Neural crest cell (in vitro differentiated cells): ENCODE results near the gene WDR7. TPM values are rescaled to one million over a fixed set of nuclear protein-coding genes. Genes with fewer than 3 reads are reported as not detected.
A peak's percentile ranks its signal among the peaks of the same experiment; 100 is the strongest.

Experiments
- DNase-seq: peaks from one replicate; pipeline ENCODE4 v3.0.0; 2021; ENCODE audit warnings: low read depth, mixed read lengths, low spot score
- H3K27ac Mint-ChIP-seq: one replicate; pipeline ENCODE4 v1.8.0; 2021; ENCODE audit warnings: mild to moderate bottlenecking, mixed read lengths; ENCODE audit not compliant: unreplicated experiment
- H3K27me3 Mint-ChIP-seq: 2 replicates; pipeline ENCODE4 v1.8.0; 2021; ENCODE audit warnings: low read depth, mild to moderate bottlenecking, mixed read lengths
- H3K36me3 Mint-ChIP-seq: 2 replicates; pipeline ENCODE4 v1.8.0; 2021; ENCODE audit warnings: low read depth, mild to moderate bottlenecking, mixed read lengths
- H3K4me1 Mint-ChIP-seq: 2 replicates; pipeline ENCODE4 v1.8.0; 2021; ENCODE audit warnings: mixed read lengths
- H3K4me3 Mint-ChIP-seq: one replicate; pipeline ENCODE4 v1.8.0; 2021; ENCODE audit warnings: mild to moderate bottlenecking, mixed read lengths
- H3K9me3 Mint-ChIP-seq: 2 replicates; pipeline ENCODE4 v1.8.0; 2021; ENCODE audit warnings: mixed read lengths
- CTCF ChIP-seq: fragments of 200-600 bp; sonication (generic); conservative IDR thresholded peaks from 2 replicates; pipeline ENCODE4 v1.5.0; 2021; ENCODE audit warnings: antibody characterized with exemption, mild to moderate bottlenecking
- total RNA-seq: library from RNA; stranded (reverse); gene quantifications from 2 replicates; pipeline ENCODE4 v1.2.1, GENCODE V29; 2021

Gene WDR7
- total RNA-seq, 1 donor from 2014 or later = 17.3 TPM

GRCh38 chr18:56684277-56684676, 33.1 kb downstream of the WDR7 start:
- Mint-ChIP-seq H3K4me1 (no peaks in the 10 kb centered on the region), H3K27ac (no peak overlapping the region)

GRCh38 chr18:56691530-56691929, 40.4 kb downstream of the WDR7 start:
- H3K4me3 Mint-ChIP-seq = no peak overlapping the region
- H3K9me3 Mint-ChIP-seq = no peaks in the 10 kb centered on the region
- TF ChIP-seq CTCF = no peak
- no peaks in the 10 kb centered on the region for H3K36me3 Mint-ChIP-seq
- no peaks in the 10 kb centered on the region for H3K27me3 Mint-ChIP-seq
- no peaks in the 10 kb centered on the region for H3K4me1 Mint-ChIP-seq
- H3K27ac Mint-ChIP-seq = no peak overlapping the region
- DNase-seq = no peak

More at GRCh38 chr18:56684277-56684676, 33.1 kb downstream of the WDR7 start:
- H3K27me3 Mint-ChIP-seq = no peaks in the 10 kb centered on the region
- H3K9me3 Mint-ChIP-seq = no peaks in the 10 kb centered on the region
- no peak for TF ChIP-seq CTCF
- no peak for DNase-seq
- no peak overlapping the region for H3K4me3 Mint-ChIP-seq
- H3K36me3 Mint-ChIP-seq = peaks cover 2% of the 10 kb centered on the region

GRCh38 chr18:56696966-56697365, 45.8 kb downstream of the WDR7 start:
- H3K36me3 Mint-ChIP-seq = no peaks in the 10 kb centered on the region
- no peak overlapping the region for H3K27ac Mint-ChIP-seq
- no peaks in the 10 kb centered on the region for H3K27me3 Mint-ChIP-seq
- no peak for TF ChIP-seq CTCF
- H3K9me3 Mint-ChIP-seq = no peaks in the 10 kb centered on the region
- no peak overlapping the region for H3K4me3 Mint-ChIP-seq
- DNase-seq = no peak
- no peaks in the 10 kb centered on the region for H3K4me1 Mint-ChIP-seq

GRCh38 chr18:56702946-56703345, 51.8 kb downstream of the WDR7 start:
- H3K36me3 Mint-ChIP-seq = no peaks in the 10 kb centered on the region
- peak; percentile 70 for TF ChIP-seq CTCF

GRCh38 chr18:56709463-56709862, 58.3 kb downstream of the WDR7 start:
- H3K27ac Mint-ChIP-seq = no peak overlapping the region

More at GRCh38 chr18:56702946-56703345, 51.8 kb downstream of the WDR7 start:
- no peaks in the 10 kb centered on the region for H3K4me1 Mint-ChIP-seq
- H3K27me3 Mint-ChIP-seq = no peaks in the 10 kb centered on the region
- no peaks in the 10 kb centered on the region for H3K9me3 Mint-ChIP-seq
- DNase-seq = peak; percentile 40
- H3K27ac Mint-ChIP-seq = no peak overlapping the region
- no peak overlapping the region for H3K4me3 Mint-ChIP-seq

More at GRCh38 chr18:56709463-56709862, 58.3 kb downstream of the WDR7 start:
- no peaks in the 10 kb centered on the region for H3K9me3 Mint-ChIP-seq
- no peaks in the 10 kb centered on the region for H3K27me3 Mint-ChIP-seq
- DNase-seq = no peak
- no peak for TF ChIP-seq CTCF
- H3K4me3 Mint-ChIP-seq = no peak overlapping the region
- no peaks in the 10 kb centered on the region for H3K36me3 Mint-ChIP-seq
- H3K4me1 Mint-ChIP-seq = no peaks in the 10 kb centered on the region
